GM23248 (cell line): ENCODE data around the gene NUP133.

ENCODE experiments used
- EZH2 ChIP-seq: fragments of 200-600 bp; sonication (generic); IDR thresholded peaks from 2 replicates; pipeline ENCODE4 v1.6.1; 2018; ENCODE audit warnings: antibody characterized with exemption, mild to moderate bottlenecking; ENCODE audit not compliant: insufficient read depth, poor library complexity, severe bottlenecking
- EZH2phosphoT487 ChIP-seq: fragments of 200-600 bp; sonication (generic); IDR thresholded peaks from 2 replicates; pipeline ENCODE4 v1.6.1; 2018; ENCODE audit warnings: antibody characterized with exemption, moderate library complexity, mild to moderate bottlenecking, low read depth; ENCODE audit not compliant: insufficient read depth

DNA sequence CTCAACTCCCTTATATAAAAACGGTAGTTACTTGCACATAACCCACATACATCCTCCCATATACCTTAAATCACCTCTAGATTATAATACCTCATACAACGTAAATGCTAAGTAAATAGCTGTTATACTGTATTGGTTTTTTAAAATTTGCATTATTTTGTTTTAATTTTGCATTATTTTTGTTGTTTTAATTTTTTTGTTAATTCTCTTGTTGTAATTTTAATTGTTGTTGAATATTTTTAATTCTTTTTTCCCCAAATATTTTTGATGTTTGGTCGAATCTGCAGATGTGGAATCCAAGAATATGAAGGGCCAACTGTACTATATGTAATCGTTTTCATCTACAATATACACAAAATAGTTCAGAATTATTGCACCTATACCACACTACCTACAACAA is 50.7 kb downstream of the NUP133 start:
- TF ChIP-seq EZH2: no peak
- TF ChIP-seq EZH2phosphoT487: no peak
